Neural progenitor cell (in vitro differentiated cells): ENCODE data around the gene PSMD8. TPM values are rescaled to one million over a fixed set of nuclear protein-coding genes. Genes with fewer than 3 reads are reported as not detected.

ENCODE experiments used
- DNase-seq: peaks from one replicate; pipeline ENCODE4 v3.0.0-alpha.2; 2016; ENCODE audit warnings: low spot score
- H2AFZ ChIP-seq: fragments of 200-600 bp; sonication (generic); replicated peaks from 2 replicates; pipeline ENCODE4 v1.6.1; 2016; ENCODE audit warnings: antibody characterized with exemption
- H3F3A ChIP-seq: fragments of 200-600 bp; sonication (generic); 2 replicates; pipeline ENCODE4 v1.6.1; 2016; ENCODE audit warnings: antibody characterized with exemption, low read depth
- H3K27ac ChIP-seq: fragments of 200-600 bp; sonication (generic); 2 replicates; pipeline ENCODE4 v1.5.1; 2016; ENCODE audit warnings: mild to moderate bottlenecking
- H3K27me3 ChIP-seq: fragments of 200-600 bp; sonication (generic); 2 replicates; pipeline ENCODE4 v1.6.1; 2016; ENCODE audit warnings: mild to moderate bottlenecking, moderate library complexity
- H3K36me3 ChIP-seq: fragments of 200-600 bp; sonication (generic); 2 replicates; pipeline ENCODE4 v1.5.1; 2016
- H3K4me1 ChIP-seq: fragments of 200-600 bp; sonication (generic); 2 replicates; pipeline ENCODE4 v1.6.1; 2016; ENCODE audit warnings: mixed run types
- H3K4me2 ChIP-seq: fragments of 200-600 bp; sonication (generic); 2 replicates; pipeline ENCODE4 v1.6.1; 2016
- H3K4me3 ChIP-seq: fragments of 200-600 bp; sonication (generic); 2 replicates; pipeline ENCODE4 v1.5.1; 2016
- H3K79me2 ChIP-seq: fragments of 200-600 bp; sonication (generic); 2 replicates; pipeline ENCODE4 v1.6.1; 2016; ENCODE audit warnings: low read depth
- H3K9ac ChIP-seq: fragments of 200-600 bp; sonication (generic); 2 replicates; pipeline ENCODE4 v1.6.1; 2016
- H3K9me3 ChIP-seq: fragments of 200-600 bp; sonication (generic); 2 replicates; pipeline ENCODE4 v1.5.1; 2016; ENCODE audit warnings: low read depth
- H4K20me1 ChIP-seq: fragments of 200-600 bp; sonication (generic); 2 replicates; pipeline ENCODE4 v1.6.1; 2016; ENCODE audit warnings: low read depth
- H3K27ac Mint-ChIP-seq: 3 replicates; pipeline ENCODE4 v1.8.0; 2021; ENCODE audit warnings: mixed read lengths
- H3K27me3 Mint-ChIP-seq: 2 replicates; pipeline ENCODE4 v1.8.0; 2022; ENCODE audit warnings: low read depth, mild to moderate bottlenecking, inconsistent platforms, moderate library complexity, mixed read lengths; ENCODE audit not compliant: insufficient read depth
- H3K36me3 Mint-ChIP-seq: 3 replicates; pipeline ENCODE4 v1.8.0; 2021; ENCODE audit warnings: mixed read lengths
- H3K4me1 Mint-ChIP-seq: 3 replicates; pipeline ENCODE4 v1.8.0; 2021; ENCODE audit warnings: mixed read lengths
- H3K4me3 Mint-ChIP-seq: 3 replicates; pipeline ENCODE4 v1.8.0; 2021; ENCODE audit warnings: mild to moderate bottlenecking, moderate library complexity, mixed read lengths
- H3K9me3 Mint-ChIP-seq: 3 replicates; pipeline ENCODE4 v1.8.0; 2020; ENCODE audit warnings: mixed read lengths
- CTCF ChIP-seq: fragments of 200-600 bp; sonication (generic); IDR thresholded peaks from 2 replicates; pipeline ENCODE4 v1.5.1; 2017; ENCODE audit warnings: antibody characterized with exemption, mild to moderate bottlenecking
- EZH2 ChIP-seq: fragments of 200-600 bp; sonication (generic); IDR thresholded peaks from 2 replicates; pipeline ENCODE4 v1.6.1; 2017; ENCODE audit warnings: antibody characterized with exemption, mild to moderate bottlenecking, moderate library complexity
- EZH2phosphoT487 ChIP-seq: fragments of 200-600 bp; sonication (generic); IDR thresholded peaks from 2 replicates; pipeline ENCODE4 v1.6.1; 2017; ENCODE audit warnings: antibody characterized with exemption
- total RNA-seq: library from RNA; depleted of rRNA; stranded (reverse); fragments of >200 nt; gene quantifications from 2 replicates; pipeline ENCODE4 v1.2.3, GENCODE V29; 2015; ENCODE audit warnings: low replicate concordance

Gene PSMD8
- total RNA-seq, 1 donor from 2014 or later = 119 TPM

GRCh38 chr19:38378866-38379265, 4.5 kb downstream of the PSMD8 start:
- H2AFZ ChIP-seq = no peak overlapping the region
- no peak overlapping the region for H3K4me3 Mint-ChIP-seq
- H3K79me2 ChIP-seq = peaks cover 32% of the 10 kb centered on the region
- H3K9ac ChIP-seq = no peak overlapping the region
- no peak overlapping the region for H3K4me3 ChIP-seq
- H3K9me3 ChIP-seq = no peaks in the 10 kb centered on the region
- H3K27me3 ChIP-seq = no peaks in the 10 kb centered on the region
- H3K36me3 Mint-ChIP-seq = peaks cover 20% of the 10 kb centered on the region
- TF ChIP-seq CTCF (no peak), EZH2 (no peak), EZH2phosphoT487 (no peak)
- H3K4me1 Mint-ChIP-seq = peaks cover 22% of the 10 kb centered on the region
- peaks cover 20% of the 10 kb centered on the region for H4K20me1 ChIP-seq
- H3F3A ChIP-seq = peaks cover 3% of the 10 kb centered on the region
- no peaks in the 10 kb centered on the region for H3K36me3 ChIP-seq
- H3K4me1 ChIP-seq = peaks cover 9% of the 10 kb centered on the region
- no peaks in the 10 kb centered on the region for H3K9me3 Mint-ChIP-seq
- H3K27me3 Mint-ChIP-seq = peaks cover 10% of the 10 kb centered on the region
- H3K27ac ChIP-seq = no peak overlapping the region
- no peak overlapping the region for H3K27ac Mint-ChIP-seq
- DNase-seq = no peak
- H3K4me2 ChIP-seq = no peak overlapping the region

GRCh38 chr19:38381138-38381537, 6.8 kb downstream of the PSMD8 start:
- peaks cover 8% of the 10 kb centered on the region for H3K27me3 Mint-ChIP-seq
- Histone ChIP-seq H3K27me3 (peaks cover 12% of the 10 kb centered on the region), H3K9me3 (no peaks in the 10 kb centered on the region), H3K4me1 (no peaks in the 10 kb centered on the region), H3K4me2 (no peak overlapping the region), H3K36me3 (no peaks in the 10 kb centered on the region), H3K27ac (no peak overlapping the region), H3K9ac (no peak overlapping the region), H3K79me2 (peaks cover 18% of the 10 kb centered on the region), H2AFZ (no peak overlapping the region), H3K4me3 (no peak overlapping the region), H4K20me1 (peaks cover 27% of the 10 kb centered on the region), H3F3A (peaks cover 1% of the 10 kb centered on the region)
- no peak for TF ChIP-seq EZH2
- TF ChIP-seq CTCF = no peak
- no peak for TF ChIP-seq EZH2phosphoT487
- no peak for DNase-seq
- H3K4me3 Mint-ChIP-seq = no peak overlapping the region
- no peak overlapping the region for H3K27ac Mint-ChIP-seq
- H3K4me1 Mint-ChIP-seq = peaks cover 6% of the 10 kb centered on the region
- no peaks in the 10 kb centered on the region for H3K9me3 Mint-ChIP-seq
- peaks cover 20% of the 10 kb centered on the region for H3K36me3 Mint-ChIP-seq

GRCh38 chr19:38383184-38383583, 8.8 kb downstream of the PSMD8 start:
- Mint-ChIP-seq H3K4me1 (peaks cover 4% of the 10 kb centered on the region), H3K36me3 (peaks cover 16% of the 10 kb centered on the region), H3K4me3 (no peak overlapping the region), H3K9me3 (no peaks in the 10 kb centered on the region), H3K27ac (no peak overlapping the region), H3K27me3 (peaks cover 12% of the 10 kb centered on the region)
- H3K27ac ChIP-seq = no peak overlapping the region
- no peak overlapping the region for H3K4me3 ChIP-seq
- peaks cover 16% of the 10 kb centered on the region for H3F3A ChIP-seq
- no peaks in the 10 kb centered on the region for H3K79me2 ChIP-seq
- H3K4me2 ChIP-seq = no peak overlapping the region
- no peak for DNase-seq
- no peak overlapping the region for H3K9ac ChIP-seq
- no peaks in the 10 kb centered on the region for H3K36me3 ChIP-seq
- no peak overlapping the region for H2AFZ ChIP-seq
- TF ChIP-seq EZH2phosphoT487 (no peak), EZH2 (no peak), CTCF (no peak)
- H4K20me1 ChIP-seq = peaks cover 32% of the 10 kb centered on the region
- no peaks in the 10 kb centered on the region for H3K4me1 ChIP-seq
- no peaks in the 10 kb centered on the region for H3K9me3 ChIP-seq
- peaks cover 24% of the 10 kb centered on the region for H3K27me3 ChIP-seq
